Neural progenitor cell (in vitro differentiated cells): ENCODE data around the gene SASH3. TPM values are rescaled to one million over a fixed set of nuclear protein-coding genes. Genes with fewer than 3 reads are reported as not detected.

ENCODE experiments used
- DNase-seq: peaks from one replicate; pipeline ENCODE4 v3.0.0-alpha.2; 2016; ENCODE audit warnings: low spot score
- H2AFZ ChIP-seq: fragments of 200-600 bp; sonication (generic); replicated peaks from 2 replicates; pipeline ENCODE4 v1.6.1; 2016; ENCODE audit warnings: antibody characterized with exemption
- H3F3A ChIP-seq: fragments of 200-600 bp; sonication (generic); 2 replicates; pipeline ENCODE4 v1.6.1; 2016; ENCODE audit warnings: antibody characterized with exemption, low read depth
- H3K27ac ChIP-seq: fragments of 200-600 bp; sonication (generic); 2 replicates; pipeline ENCODE4 v1.5.1; 2016; ENCODE audit warnings: mild to moderate bottlenecking
- H3K27me3 ChIP-seq: fragments of 200-600 bp; sonication (generic); 2 replicates; pipeline ENCODE4 v1.6.1; 2016; ENCODE audit warnings: mild to moderate bottlenecking, moderate library complexity
- H3K36me3 ChIP-seq: fragments of 200-600 bp; sonication (generic); 2 replicates; pipeline ENCODE4 v1.5.1; 2016
- H3K4me1 ChIP-seq: fragments of 200-600 bp; sonication (generic); 2 replicates; pipeline ENCODE4 v1.6.1; 2016; ENCODE audit warnings: mixed run types
- H3K4me2 ChIP-seq: fragments of 200-600 bp; sonication (generic); 2 replicates; pipeline ENCODE4 v1.6.1; 2016
- H3K4me3 ChIP-seq: fragments of 200-600 bp; sonication (generic); 2 replicates; pipeline ENCODE4 v1.5.1; 2016
- H3K79me2 ChIP-seq: fragments of 200-600 bp; sonication (generic); 2 replicates; pipeline ENCODE4 v1.6.1; 2016; ENCODE audit warnings: low read depth
- H3K9ac ChIP-seq: fragments of 200-600 bp; sonication (generic); 2 replicates; pipeline ENCODE4 v1.6.1; 2016
- H3K9me3 ChIP-seq: fragments of 200-600 bp; sonication (generic); 2 replicates; pipeline ENCODE4 v1.5.1; 2016; ENCODE audit warnings: low read depth
- H4K20me1 ChIP-seq: fragments of 200-600 bp; sonication (generic); 2 replicates; pipeline ENCODE4 v1.6.1; 2016; ENCODE audit warnings: low read depth
- H3K27ac Mint-ChIP-seq: 3 replicates; pipeline ENCODE4 v1.8.0; 2021; ENCODE audit warnings: mixed read lengths
- H3K27me3 Mint-ChIP-seq: 2 replicates; pipeline ENCODE4 v1.8.0; 2022; ENCODE audit warnings: low read depth, mild to moderate bottlenecking, inconsistent platforms, moderate library complexity, mixed read lengths; ENCODE audit not compliant: insufficient read depth
- H3K36me3 Mint-ChIP-seq: 3 replicates; pipeline ENCODE4 v1.8.0; 2021; ENCODE audit warnings: mixed read lengths
- H3K4me1 Mint-ChIP-seq: 3 replicates; pipeline ENCODE4 v1.8.0; 2021; ENCODE audit warnings: mixed read lengths
- H3K4me3 Mint-ChIP-seq: 3 replicates; pipeline ENCODE4 v1.8.0; 2021; ENCODE audit warnings: mild to moderate bottlenecking, moderate library complexity, mixed read lengths
- H3K9me3 Mint-ChIP-seq: 3 replicates; pipeline ENCODE4 v1.8.0; 2020; ENCODE audit warnings: mixed read lengths
- CTCF ChIP-seq: fragments of 200-600 bp; sonication (generic); IDR thresholded peaks from 2 replicates; pipeline ENCODE4 v1.5.1; 2017; ENCODE audit warnings: antibody characterized with exemption, mild to moderate bottlenecking
- EZH2 ChIP-seq: fragments of 200-600 bp; sonication (generic); IDR thresholded peaks from 2 replicates; pipeline ENCODE4 v1.6.1; 2017; ENCODE audit warnings: antibody characterized with exemption, mild to moderate bottlenecking, moderate library complexity
- EZH2phosphoT487 ChIP-seq: fragments of 200-600 bp; sonication (generic); IDR thresholded peaks from 2 replicates; pipeline ENCODE4 v1.6.1; 2017; ENCODE audit warnings: antibody characterized with exemption
- total RNA-seq: library from RNA; depleted of rRNA; stranded (reverse); fragments of >200 nt; gene quantifications from 2 replicates; pipeline ENCODE4 v1.2.3, GENCODE V29; 2015; ENCODE audit warnings: low replicate concordance

Gene SASH3
- total RNA-seq, 1 donor from 2014 or later = not detected

DNA sequence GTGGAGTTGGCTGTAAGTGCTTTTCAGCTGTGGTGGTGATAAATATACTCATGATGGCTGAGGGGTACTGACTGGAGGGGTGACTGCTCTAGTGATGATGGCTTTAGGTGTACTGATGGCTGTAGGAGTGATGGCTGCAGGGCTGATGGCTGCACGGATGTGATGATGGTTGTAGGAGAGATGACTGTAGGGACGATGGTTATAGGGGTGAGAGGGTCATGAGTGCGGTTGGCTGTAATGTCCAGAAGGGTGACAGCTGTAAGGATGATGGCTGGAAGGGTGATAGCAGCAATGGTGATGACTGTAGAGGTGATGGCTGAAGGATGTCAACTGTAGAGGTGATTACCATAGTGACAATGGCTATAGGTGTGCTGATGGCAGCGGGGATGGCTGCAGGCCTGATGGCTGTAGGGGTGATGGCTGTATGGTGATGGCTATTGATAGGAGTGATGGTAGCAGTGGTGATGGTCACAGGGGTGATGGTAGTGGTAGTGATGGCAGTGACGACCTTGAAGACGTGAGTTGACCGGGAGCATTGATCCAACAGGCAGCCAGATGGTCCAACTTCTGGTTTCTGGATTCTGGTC, 570 bp upstream of the SASH3 start:
- Histone ChIP-seq H2AFZ (no peak overlapping the region), H3K9ac (no peak overlapping the region), H3K27ac (no peak overlapping the region), H3K4me3 (no peak overlapping the region), H3K27me3 (no peaks in the 10 kb centered on the region), H3K4me2 (no peak overlapping the region), H3F3A (no peaks in the 10 kb centered on the region), H4K20me1 (no peaks in the 10 kb centered on the region), H3K4me1 (no peaks in the 10 kb centered on the region), H3K79me2 (no peaks in the 10 kb centered on the region), H3K9me3 (no peaks in the 10 kb centered on the region), H3K36me3 (no peaks in the 10 kb centered on the region)
- peak overlapping the region; percentile 13 for H3K27ac Mint-ChIP-seq
- TF ChIP-seq CTCF (no peak), EZH2 (no peak), EZH2phosphoT487 (no peak)
- H3K36me3 Mint-ChIP-seq = no peaks in the 10 kb centered on the region
- no peak for DNase-seq
- peaks cover 2% of the 10 kb centered on the region for H3K9me3 Mint-ChIP-seq
- H3K27me3 Mint-ChIP-seq = peaks cover 2% of the 10 kb centered on the region
- H3K4me3 Mint-ChIP-seq = peak overlapping the region; percentile 44
- peaks cover 22% of the 10 kb centered on the region for H3K4me1 Mint-ChIP-seq

GRCh38 chrX:129780441-129781105, 824 bp downstream of the SASH3 start:
- Mint-ChIP-seq H3K4me3 (no peak overlapping the region), H3K9me3 (peaks cover 2% of the 10 kb centered on the region), H3K36me3 (no peaks in the 10 kb centered on the region), H3K27ac (peak overlapping the region; percentile 88), H3K4me1 (peaks cover 24% of the 10 kb centered on the region), H3K27me3 (peaks cover 2% of the 10 kb centered on the region)
- TF ChIP-seq CTCF (no peak), EZH2 (no peak), EZH2phosphoT487 (no peak)
- Histone ChIP-seq H3K27me3 (no peaks in the 10 kb centered on the region), H4K20me1 (no peaks in the 10 kb centered on the region), H3K79me2 (no peaks in the 10 kb centered on the region), H3K4me1 (no peaks in the 10 kb centered on the region), H3K9me3 (no peaks in the 10 kb centered on the region), H3K36me3 (no peaks in the 10 kb centered on the region), H3K9ac (no peak overlapping the region), H3K27ac (no peak overlapping the region), H2AFZ (no peak overlapping the region), H3F3A (no peaks in the 10 kb centered on the region), H3K4me2 (no peak overlapping the region), H3K4me3 (no peak overlapping the region)
- no peak for DNase-seq

- Mint-ChIP-seq H3K36me3 (no peaks in the 10 kb centered on the region), H3K27ac (peak overlapping the region; percentile 91), H3K4me1 (peaks cover 27% of the 10 kb centered on the region), H3K27me3 (peaks cover 2% of the 10 kb centered on the region), H3K4me3 (no peak overlapping the region), H3K9me3 (peaks cover 2% of the 10 kb centered on the region)
- H4K20me1 ChIP-seq = no peaks in the 10 kb centered on the region
- H3K4me2 ChIP-seq = no peak overlapping the region
- no peaks in the 10 kb centered on the region for H3K9me3 ChIP-seq
- H3F3A ChIP-seq = no peaks in the 10 kb centered on the region
- no peaks in the 10 kb centered on the region for H3K79me2 ChIP-seq
- no peak overlapping the region for H2AFZ ChIP-seq
- H3K27me3 ChIP-seq = no peaks in the 10 kb centered on the region
- no peak overlapping the region for H3K9ac ChIP-seq
- no peak for TF ChIP-seq CTCF
- TF ChIP-seq EZH2 = no peak
- TF ChIP-seq EZH2phosphoT487 = no peak
- no peak overlapping the region for H3K4me3 ChIP-seq
- H3K36me3 ChIP-seq = no peaks in the 10 kb centered on the region
- DNase-seq = no peak
- H3K27ac ChIP-seq = no peak overlapping the region
- H3K4me1 ChIP-seq = no peaks in the 10 kb centered on the region
These were observed 1.5 kb downstream of the SASH3 start for GRCh38 chrX:129781134-129781672.
